ENCODE data around the gene SCAF11.

DNA sequence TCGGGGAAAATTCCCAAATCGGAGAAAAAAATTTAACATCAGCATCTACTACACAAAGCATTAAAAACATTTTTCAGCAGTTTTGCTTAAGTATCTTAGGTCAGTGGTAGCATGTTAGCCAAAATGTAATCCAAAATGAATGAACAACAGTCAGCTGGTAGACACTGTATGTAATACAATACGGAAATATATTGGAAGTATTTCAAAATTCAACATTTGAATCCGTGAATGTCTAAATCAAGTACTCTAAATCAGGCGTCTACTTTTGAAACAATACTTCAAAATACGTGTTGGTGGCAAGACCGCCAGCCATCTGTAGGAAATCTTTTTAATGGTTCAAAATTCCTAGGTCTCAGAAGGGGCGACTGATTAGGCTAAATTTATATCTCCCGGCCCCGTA, 1.1 kb downstream of the SCAF11 start:
- TF ChIP-seq, protein P1, sequence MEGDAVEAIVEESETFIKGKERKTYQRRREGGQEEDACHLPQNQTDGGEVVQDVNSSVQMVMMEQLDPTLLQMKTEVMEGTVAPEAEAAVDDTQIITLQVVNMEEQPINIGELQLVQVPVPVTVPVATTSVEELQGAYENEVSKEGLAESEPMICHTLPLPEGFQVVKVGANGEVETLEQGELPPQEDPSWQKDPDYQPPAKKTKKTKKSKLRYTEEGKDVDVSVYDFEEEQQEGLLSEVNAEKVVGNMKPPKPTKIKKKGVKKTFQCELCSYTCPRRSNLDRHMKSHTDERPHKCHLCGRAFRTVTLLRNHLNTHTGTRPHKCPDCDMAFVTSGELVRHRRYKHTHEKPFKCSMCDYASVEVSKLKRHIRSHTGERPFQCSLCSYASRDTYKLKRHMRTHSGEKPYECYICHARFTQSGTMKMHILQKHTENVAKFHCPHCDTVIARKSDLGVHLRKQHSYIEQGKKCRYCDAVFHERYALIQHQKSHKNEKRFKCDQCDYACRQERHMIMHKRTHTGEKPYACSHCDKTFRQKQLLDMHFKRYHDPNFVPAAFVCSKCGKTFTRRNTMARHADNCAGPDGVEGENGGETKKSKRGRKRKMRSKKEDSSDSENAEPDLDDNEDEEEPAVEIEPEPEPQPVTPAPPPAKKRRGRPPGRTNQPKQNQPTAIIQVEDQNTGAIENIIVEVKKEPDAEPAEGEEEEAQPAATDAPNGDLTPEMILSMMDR (IDR thresholded peaks at IDR 0.05; ENCODE audit: low read depth, low read length), result no peak
- TF ChIP-seq POLR2A (IDR thresholded peaks at IDR 0.05; ENCODE audit: extremely low read depth, insufficient read length), result no peak
- TF ChIP-seq, protein P2, sequence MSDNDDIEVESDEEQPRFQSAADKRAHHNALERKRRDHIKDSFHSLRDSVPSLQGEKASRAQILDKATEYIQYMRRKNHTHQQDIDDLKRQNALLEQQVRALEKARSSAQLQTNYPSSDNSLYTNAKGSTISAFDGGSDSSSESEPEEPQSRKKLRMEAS (IDR thresholded peaks at IDR 0.05; ENCODE audit: low read depth, low read length), result peak; percentile 21; the same call in 1 of the 2 replicates

Measured in NB4 (cell line).